ENCODE data around the gene SSBP3.

SSBP3 gene

DNA sequence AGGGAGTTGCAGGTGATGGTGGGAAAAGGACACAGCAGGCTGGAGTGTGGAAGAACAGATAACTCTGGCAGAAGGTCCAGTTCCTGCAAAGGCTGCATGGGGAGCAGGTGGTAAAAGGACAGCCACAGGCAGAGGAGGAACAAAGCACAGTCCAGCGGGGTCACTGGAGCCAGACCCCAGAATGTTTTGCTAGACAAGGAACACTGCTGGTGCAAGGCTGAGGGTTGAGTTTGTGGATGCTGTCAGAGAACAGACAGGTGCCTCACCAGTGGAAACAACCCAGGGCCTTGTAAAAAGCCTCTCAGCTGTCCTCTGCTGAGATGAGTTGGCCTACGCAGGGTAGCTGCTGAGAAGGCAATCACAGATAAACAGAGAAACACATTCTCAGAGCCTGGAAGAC is 101.7 kb downstream of the SSBP3 start:
- DNase-seq (ENCODE audit: low read depth in 1 of 2, low spot score in 1 of 2) = no peak
- TF ChIP-seq JUND (IDR thresholded peaks at IDR 0.05; ENCODE audit: low read depth) = no peak
- in situ Hi-C loops (cut with HindIII; ENCODE audit: low pct_unique_long_range_greater_than_20kb, low sequenced_read_pairs) = no loop called here

DNA sequence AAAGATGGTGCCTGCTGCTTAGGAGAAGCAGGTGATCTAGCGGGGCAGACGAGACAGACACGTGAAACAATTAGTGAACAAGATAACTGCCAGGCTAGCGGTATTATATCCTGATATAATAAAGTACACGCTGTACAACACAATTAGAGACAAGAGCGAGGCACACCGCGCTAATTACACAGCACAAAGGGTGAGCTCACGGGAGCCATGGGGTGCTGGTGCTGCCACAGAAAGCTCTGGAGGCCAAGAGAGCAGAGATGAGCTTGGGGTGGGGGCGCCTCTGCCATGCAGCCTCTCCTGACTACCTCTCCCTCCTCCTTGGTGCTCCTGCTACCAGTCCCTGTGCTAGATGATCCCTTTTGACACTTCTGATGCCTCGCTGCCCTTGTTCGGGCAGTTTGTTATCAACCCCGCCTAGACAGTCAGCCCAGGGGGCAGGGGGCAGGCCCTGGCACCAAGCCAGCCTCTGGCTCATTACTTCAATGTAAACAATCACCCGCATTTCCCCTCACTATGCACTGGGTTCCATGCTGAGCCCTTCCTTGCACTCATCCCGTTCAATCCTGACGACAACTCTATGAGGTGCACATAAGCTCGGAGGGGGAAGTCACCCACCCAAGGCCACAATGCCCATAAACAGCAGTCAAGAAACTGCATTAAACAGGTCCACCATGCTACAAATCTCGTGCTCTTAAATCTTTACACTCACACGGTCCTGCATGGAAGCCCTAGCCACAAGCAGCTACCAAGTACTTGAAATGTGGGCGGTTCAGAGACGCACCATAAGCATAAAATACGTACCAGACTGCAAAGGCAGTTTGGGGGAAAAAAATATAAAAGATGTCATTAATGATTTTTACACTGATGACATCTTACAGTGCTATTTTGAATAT is 103.0 kb downstream of the SSBP3 start:
- no peak for DNase-seq (ENCODE audit: low read depth in 1 of 2, low spot score in 1 of 2)
- in situ Hi-C loops (cut with HindIII; ENCODE audit: low pct_unique_long_range_greater_than_20kb, low sequenced_read_pairs) = no loop called here
- TF ChIP-seq JUND (IDR thresholded peaks at IDR 0.05; ENCODE audit: low read depth) = no peak

DNA sequence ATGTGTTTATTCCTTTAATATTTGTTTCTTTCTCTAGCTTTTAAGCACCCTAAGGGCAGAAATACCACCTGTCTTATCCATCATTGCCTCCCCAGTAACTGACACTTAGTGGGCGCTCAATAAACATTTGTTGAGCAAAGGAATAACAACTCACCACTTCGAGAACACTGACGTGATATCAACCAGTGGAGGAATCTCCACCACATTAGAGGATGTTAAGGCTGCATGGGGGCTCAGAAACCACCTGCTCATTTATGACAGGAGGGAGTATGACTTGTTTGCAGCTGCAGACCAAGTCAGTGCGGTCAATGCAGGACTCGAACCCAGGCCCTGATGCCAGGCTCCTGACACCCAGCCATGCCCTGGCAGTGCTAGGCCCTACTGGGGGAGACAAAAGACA is 103.6 kb downstream of the SSBP3 start:
- no peak for TF ChIP-seq JUND (IDR thresholded peaks at IDR 0.05; ENCODE audit: low read depth)
- in situ Hi-C loops (cut with HindIII; ENCODE audit: low pct_unique_long_range_greater_than_20kb, low sequenced_read_pairs) = no loop called here
- no peak for DNase-seq (ENCODE audit: low read depth in 1 of 2, low spot score in 1 of 2)

DNA sequence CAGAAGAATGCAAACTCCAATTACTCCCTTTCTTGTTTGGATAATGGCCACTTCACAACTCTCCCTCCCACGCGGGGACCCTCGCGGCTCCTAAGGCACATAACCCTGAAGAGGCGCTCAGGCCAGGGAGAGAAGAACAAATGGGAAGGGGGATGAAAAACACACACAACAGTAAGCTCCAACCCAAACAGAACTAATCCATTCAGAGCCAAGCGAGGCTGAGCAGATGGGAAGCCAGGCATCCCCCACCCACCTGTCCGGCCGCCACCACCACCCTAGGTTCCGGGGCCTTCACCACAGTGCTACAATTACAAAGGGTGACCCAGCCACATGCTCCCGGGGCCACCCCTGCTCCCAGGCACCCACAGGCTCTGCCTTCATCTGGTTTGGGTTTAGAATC is 104.7 kb downstream of the SSBP3 start:
- in situ Hi-C loops (cut with HindIII; ENCODE audit: low pct_unique_long_range_greater_than_20kb, low sequenced_read_pairs) = no loop called here
- DNase-seq (ENCODE audit: low read depth in 1 of 2, low spot score in 1 of 2) = no peak
- TF ChIP-seq JUND (IDR thresholded peaks at IDR 0.05; ENCODE audit: low read depth) = no peak

DNA sequence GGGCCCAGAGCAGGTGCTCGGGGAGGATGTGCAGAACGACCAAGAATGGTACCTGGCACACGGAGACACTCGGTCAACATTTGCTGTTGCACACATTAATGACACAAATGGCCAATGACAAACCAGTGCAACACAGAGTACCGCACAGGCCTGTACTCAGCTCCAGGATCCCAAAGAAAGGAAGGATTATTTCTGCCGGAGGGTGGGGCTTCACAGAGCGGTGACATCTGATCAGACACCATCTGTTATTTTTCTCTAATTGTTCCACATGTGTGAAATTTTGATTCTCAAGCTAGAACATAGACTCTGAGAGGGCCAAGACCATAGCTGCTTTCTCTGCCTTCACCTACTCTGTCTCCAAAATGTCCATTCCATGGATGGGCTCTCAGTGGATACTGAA is 105.8 kb downstream of the SSBP3 start:
- in situ Hi-C loops (cut with HindIII; ENCODE audit: low pct_unique_long_range_greater_than_20kb, low sequenced_read_pairs) = no loop called here
- TF ChIP-seq JUND (IDR thresholded peaks at IDR 0.05; ENCODE audit: low read depth) = no peak
- DNase-seq (ENCODE audit: low read depth in 1 of 2, low spot score in 1 of 2) = no peak

DNA sequence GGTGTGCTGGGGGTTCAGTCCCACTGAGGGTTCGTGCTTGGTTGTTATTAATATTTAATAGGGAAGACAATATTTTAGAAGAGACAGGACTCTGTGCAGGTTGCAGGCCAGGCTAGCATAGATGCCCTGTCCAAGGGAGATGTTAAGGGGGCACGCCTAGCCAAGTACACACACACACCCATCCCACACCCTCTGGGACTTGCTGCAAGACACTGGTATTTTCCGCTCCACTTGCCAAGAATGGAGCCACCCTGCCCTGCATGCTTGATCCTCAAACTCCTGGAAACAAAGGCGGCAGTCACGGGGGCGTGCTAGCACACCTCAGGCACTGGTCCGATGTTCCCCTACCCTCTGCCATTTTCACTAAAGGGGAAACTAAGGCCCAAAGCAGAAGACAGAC is 107.2 kb downstream of the SSBP3 start:
- DNase-seq (ENCODE audit: low read depth in 1 of 2, low spot score in 1 of 2) = no peak
- in situ Hi-C loops (cut with HindIII; ENCODE audit: low pct_unique_long_range_greater_than_20kb, low sequenced_read_pairs) = no loop called here
- no peak for TF ChIP-seq JUND (IDR thresholded peaks at IDR 0.05; ENCODE audit: low read depth)

DNA sequence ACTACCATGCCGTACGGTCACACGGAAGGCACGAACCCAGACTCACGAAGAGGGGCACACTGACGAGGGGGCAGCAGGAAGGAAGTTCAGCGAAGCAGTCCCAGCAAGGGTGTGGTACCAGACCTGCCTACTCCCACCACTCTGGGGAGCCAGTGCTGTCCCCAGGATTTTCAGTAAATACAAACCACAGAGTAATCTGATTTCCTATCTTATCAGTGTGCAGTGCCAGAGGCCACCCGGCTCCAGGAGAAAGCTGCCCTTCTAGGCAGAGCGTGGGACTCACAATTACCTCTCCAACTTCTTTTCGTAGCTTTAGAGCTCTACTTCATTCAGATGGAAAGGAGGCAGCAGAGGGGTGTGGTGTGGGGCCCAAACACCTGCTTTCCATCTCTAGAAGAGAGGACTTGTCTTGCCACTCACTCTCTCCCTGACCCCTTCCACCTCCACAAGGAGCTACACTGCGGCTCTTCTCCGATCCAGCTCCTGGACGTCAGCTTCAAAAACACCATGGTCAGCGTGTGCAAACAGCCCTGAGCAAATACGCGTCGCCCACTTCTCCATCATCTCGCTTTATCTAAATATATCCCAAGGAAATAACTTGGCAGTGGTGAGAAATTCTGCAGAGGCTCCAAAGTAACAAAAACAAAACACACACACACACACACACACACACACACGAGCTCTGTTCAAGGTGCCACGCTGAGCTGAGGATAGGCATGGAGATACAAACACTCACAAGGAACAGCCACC is 107.7 kb downstream of the SSBP3 start:
- in situ Hi-C loops (cut with HindIII; ENCODE audit: low pct_unique_long_range_greater_than_20kb, low sequenced_read_pairs) = no loop called here
- TF ChIP-seq JUND (IDR thresholded peaks at IDR 0.05; ENCODE audit: low read depth) = no peak
- no peak for DNase-seq (ENCODE audit: low read depth in 1 of 2, low spot score in 1 of 2)

DNA sequence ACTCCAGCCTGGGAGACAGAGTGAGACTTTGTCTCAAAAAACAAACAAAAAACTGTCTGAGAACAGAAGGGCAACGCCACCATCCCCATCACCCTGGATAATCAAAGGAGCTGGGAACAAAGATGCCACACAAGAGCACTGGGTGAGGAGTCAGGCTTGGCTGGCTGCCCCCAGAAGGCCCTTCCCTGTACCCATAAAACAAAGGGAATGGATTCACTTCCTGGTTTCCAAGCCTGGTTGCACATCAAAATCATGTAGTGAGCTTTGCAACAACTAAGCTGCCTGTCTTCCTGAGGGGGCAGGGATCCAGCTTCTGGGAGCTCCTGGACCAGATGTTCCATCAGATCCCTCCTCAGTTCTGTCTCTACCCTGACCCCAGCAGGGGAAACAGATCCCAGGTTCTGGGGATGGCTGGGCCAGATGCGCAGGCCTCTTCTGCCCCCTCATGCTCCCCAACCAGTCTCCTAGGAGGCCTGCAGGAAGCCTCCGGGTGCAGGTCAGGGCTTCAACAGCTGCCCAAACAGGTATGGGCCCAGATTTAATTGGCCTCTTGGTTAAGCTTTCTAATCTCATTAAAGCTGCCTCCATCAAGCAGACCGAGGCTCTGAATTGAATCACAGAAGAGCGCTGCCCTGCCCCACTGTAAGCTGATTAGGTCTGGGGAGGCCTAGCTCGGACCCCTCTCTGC is 108.5 kb downstream of the SSBP3 start:
- in situ Hi-C loops (cut with HindIII; ENCODE audit: low pct_unique_long_range_greater_than_20kb, low sequenced_read_pairs) = no loop called here
- DNase-seq (ENCODE audit: low read depth in 1 of 2, low spot score in 1 of 2) = no peak
- TF ChIP-seq JUND (IDR thresholded peaks at IDR 0.05; ENCODE audit: low read depth) = no peak

DNA sequence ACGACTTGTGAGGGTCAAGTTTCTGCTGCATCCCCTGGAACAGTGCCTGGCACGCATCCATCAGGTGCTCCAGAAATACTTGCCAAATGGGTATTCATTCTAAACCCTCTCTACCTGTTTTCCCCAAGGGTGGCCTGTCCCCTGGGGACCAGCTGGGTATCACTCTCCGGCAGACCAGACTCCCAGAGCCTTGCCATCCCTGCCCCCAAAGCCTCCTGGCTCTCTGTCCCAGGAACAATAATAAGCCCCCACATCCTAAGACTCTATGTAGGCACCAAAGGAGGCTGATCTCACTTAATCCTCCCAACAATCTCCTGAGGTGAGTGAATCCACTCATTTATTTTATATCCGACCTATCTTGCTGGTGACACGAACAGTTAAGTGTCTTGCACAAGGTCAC is 109.5 kb downstream of the SSBP3 start:
- in situ Hi-C loops (cut with HindIII; ENCODE audit: low pct_unique_long_range_greater_than_20kb, low sequenced_read_pairs) = no loop called here
- no peak for TF ChIP-seq JUND (IDR thresholded peaks at IDR 0.05; ENCODE audit: low read depth)
- no peak for DNase-seq (ENCODE audit: low read depth in 1 of 2, low spot score in 1 of 2)

DNA sequence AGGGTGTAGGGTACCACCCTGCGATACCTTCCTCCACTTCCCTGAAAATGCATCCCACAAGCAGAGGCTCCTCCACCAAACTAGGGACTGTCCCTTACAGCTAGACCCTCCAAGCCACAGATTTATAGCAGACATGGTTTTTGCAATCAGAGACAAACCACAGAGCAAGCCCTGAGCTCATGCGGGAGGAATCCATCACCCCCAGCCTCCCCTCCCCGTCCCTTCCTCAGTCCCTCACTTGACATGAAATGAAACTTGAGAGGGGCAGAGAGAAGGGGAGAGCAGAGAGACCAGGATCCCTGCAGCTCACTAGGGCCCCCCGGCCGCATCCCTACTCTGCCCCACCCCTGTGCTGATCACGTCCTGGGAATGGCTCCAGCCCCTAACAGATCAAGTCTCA is 111.3 kb downstream of the SSBP3 start:
- in situ Hi-C loops (cut with HindIII; ENCODE audit: low pct_unique_long_range_greater_than_20kb, low sequenced_read_pairs) = no loop called here
- no peak for TF ChIP-seq JUND (IDR thresholded peaks at IDR 0.05; ENCODE audit: low read depth)
- no peak for DNase-seq (ENCODE audit: low read depth in 1 of 2, low spot score in 1 of 2)

DNA sequence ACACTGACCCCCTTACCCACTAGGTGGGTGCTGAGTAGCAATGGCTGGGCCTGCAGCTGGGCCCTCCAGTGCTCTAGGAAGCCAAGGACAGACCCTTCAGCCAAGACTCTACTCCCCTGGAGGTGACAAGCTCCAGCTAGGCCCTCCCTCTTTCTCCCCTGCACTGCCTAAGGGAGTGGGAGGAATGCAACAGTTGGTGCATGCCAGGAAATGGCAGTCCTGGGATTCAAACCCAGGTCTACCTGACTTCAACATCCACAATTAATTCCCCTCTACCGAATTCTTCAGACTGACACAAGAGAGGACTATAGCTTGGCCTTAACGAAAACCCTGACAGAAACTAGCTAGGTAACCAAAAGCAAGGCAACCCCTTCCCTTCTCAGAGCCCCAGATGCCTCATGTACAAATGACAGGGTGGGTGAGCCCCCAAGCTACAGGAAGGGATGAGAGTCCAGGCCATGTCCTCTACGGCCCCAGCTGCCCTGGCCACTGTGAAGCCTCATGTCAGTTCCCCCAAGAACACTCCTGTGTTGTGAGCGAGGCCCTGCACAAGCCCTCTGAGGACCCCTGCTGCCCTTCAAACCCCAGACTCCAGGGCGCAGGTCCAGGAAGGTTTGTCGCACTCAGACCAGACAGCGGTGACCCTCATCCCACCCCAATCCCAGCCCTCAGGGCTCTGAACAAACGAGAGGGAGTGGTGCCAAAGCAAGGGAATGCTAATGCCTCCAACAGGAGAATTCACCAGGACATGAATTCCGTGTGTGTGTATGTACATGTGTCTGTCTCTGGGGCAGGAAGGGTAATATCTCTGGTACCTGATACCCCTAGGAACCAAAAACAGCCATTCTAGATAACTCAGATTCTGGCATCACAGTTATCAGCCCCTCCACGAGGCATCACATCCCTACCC is 113.9 kb downstream of the SSBP3 start:
- in situ Hi-C loops (cut with HindIII; ENCODE audit: low pct_unique_long_range_greater_than_20kb, low sequenced_read_pairs) = no loop called here
- no peak for DNase-seq (ENCODE audit: low read depth in 1 of 2, low spot score in 1 of 2)
- TF ChIP-seq JUND (IDR thresholded peaks at IDR 0.05; ENCODE audit: low read depth) = no peak
